ENCODE data around the gene KCNIP4. TPM values are rescaled to one million over a fixed set of nuclear protein-coding genes. Genes with fewer than 3 reads are reported as not detected.

The KCNIP4 gene
- total and polyA plus RNA-seq, 11 donors: 0.19 TPM; not detected in 10

DNA sequence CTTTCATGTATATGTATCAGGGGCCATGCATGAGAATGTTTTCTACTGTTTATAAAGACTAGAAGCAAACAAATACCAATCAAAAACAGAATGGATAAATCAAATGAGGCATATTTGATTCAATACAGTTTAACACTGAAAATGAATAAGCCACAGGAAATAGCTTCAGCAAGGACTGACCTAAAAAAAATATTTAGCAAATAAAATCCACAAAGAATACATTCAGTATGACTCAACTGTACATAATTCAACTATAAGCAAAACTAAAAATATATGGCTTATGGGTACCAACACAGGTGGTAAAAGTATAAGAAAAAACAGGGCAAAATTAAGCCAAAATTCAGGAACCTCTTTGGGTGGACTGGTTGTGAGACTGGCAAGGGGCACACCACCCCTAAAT lies 112.9 kb downstream of the KCNIP4 start:
- intact Hi-C loops (cut with DNase I): no loop called here
- no peak for DNase-seq
- Histone ChIP-seq H3K27me3 (no peaks in the 10 kb centered on the region), H3K27ac (no peak overlapping the region), H3K4me1 (no peaks in the 10 kb centered on the region), H3K9me3 (peaks cover 0 to 15% (median 0%) of the 10 kb centered on the region in 12 donors), H3K4me3 (no peak overlapping the region), H3K36me3 (no peaks in the 10 kb centered on the region)
- TF ChIP-seq CTCF (IDR thresholded peaks at IDR 0.05): no peak
- no peak for TF ChIP-seq POLR2A (IDR thresholded peaks at IDR 0.05)
- no peak for ATAC-seq

DNA sequence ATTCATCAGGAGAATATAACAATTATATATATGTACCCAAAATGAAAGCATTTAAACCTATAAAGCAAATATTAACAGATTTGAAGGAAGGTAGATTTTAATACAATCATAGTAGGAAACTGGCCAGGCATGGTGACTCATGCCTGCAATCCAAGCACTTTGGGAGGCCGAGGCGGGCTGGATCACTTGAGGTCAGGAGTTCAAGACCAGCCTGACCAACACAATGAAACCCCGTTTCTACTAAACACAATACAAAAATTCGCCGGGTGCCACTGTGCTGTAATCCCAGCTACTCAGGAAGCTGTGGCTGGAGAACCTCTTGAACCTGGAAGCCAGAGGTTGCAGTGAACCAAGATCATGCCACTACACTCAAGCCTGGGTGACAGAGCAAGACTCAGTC lies 118.3 kb downstream of the KCNIP4 start:
- peaks cover 0 to 15% (median 0%) of the 10 kb centered on the region in 12 donors for H3K9me3 ChIP-seq
- intact Hi-C loops (cut with DNase I): no loop called here
- no peaks in the 10 kb centered on the region for H3K36me3 ChIP-seq
- TF ChIP-seq CTCF (IDR thresholded peaks at IDR 0.05): no peak
- ATAC-seq: no peak
- DNase-seq: peak in 1 of 5 donors; percentile 42
- no peaks in the 10 kb centered on the region for H3K27me3 ChIP-seq
- H3K4me1 ChIP-seq: no peaks in the 10 kb centered on the region
- H3K27ac ChIP-seq: no peak overlapping the region
- 68 to 88% (median 86%) methylated on average over 5 of the region's 5 CpGs for WGBS, 4 donors
- no peak overlapping the region for H3K4me3 ChIP-seq

- ATAC-seq (no peak), DNase-seq (no peak)
- no peaks in the 10 kb centered on the region for H3K27me3 ChIP-seq
- no peaks in the 10 kb centered on the region for H3K4me1 ChIP-seq
- H3K9me3 ChIP-seq: peaks cover 0 to 15% (median 0%) of the 10 kb centered on the region in 12 donors
- no peak overlapping the region for H3K4me3 ChIP-seq
- H3K36me3 ChIP-seq: no peaks in the 10 kb centered on the region
- H3K27ac ChIP-seq: no peak overlapping the region
- WGBS, 4 donors: 75 to 81% (median 76%) methylated on average over 3 of the region's 3 CpGs
- intact Hi-C loops (cut with DNase I): no loop called here
- TF ChIP-seq POLR2A (IDR thresholded peaks at IDR 0.05): no peak
- TF ChIP-seq CTCF (IDR thresholded peaks at IDR 0.05): no peak
Observed at GRCh38 chr4:21827575-21827974, 121.0 kb downstream of the KCNIP4 start.

- Histone ChIP-seq H3K9me3 (peaks cover 0 to 4% (median 0%) of the 10 kb centered on the region in 12 donors), H3K36me3 (no peaks in the 10 kb centered on the region), H3K27me3 (no peaks in the 10 kb centered on the region), H3K4me1 (no peaks in the 10 kb centered on the region), H3K27ac (no peak overlapping the region), H3K4me3 (no peak overlapping the region)
- ATAC-seq: no peak
- TF ChIP-seq POLR2A (IDR thresholded peaks at IDR 0.05) (no peak), CTCF (IDR thresholded peaks at IDR 0.05) (no peak)
- 85 to 93% (median 90%) methylated on average over 4 of the region's 4 CpGs for WGBS, 4 donors
- no peak for DNase-seq
- intact Hi-C loops (cut with DNase I): no loop called here
Observed at GRCh38 chr4:21826071-21826470, 122.5 kb downstream of the KCNIP4 start.

Data from heart left ventricle (tissue), 16 donors.